Subcutaneous adipose tissue (tissue), 4 donors: ENCODE measurements around the gene HMG20B. TPM values are rescaled to one million over a fixed set of nuclear protein-coding genes. Genes with fewer than 3 reads are reported as not detected.

Experiments used
- total RNA-seq, 4 donors: library from RNA; depleted of rRNA; stranded (reverse); fragments of >200 nt; gene quantifications; one replicate each; pipeline ENCODE4 v1.1.0, GENCODE V29; 2016
- TF ChIP-seq, protein P1 (sequence below): fragments of 450-650 bp; IDR thresholded peaks from one replicate; pipeline ENCODE4 v1.5.1; 2016; ENCODE audit warnings: low read depth, mild to moderate bottlenecking, control low read depth, antibody characterized with exemption, moderate library complexity

Gene HMG20B
- total RNA-seq, 4 donors from 2014 or later = 51.4 to 124 (median 102) TPM

DNA sequence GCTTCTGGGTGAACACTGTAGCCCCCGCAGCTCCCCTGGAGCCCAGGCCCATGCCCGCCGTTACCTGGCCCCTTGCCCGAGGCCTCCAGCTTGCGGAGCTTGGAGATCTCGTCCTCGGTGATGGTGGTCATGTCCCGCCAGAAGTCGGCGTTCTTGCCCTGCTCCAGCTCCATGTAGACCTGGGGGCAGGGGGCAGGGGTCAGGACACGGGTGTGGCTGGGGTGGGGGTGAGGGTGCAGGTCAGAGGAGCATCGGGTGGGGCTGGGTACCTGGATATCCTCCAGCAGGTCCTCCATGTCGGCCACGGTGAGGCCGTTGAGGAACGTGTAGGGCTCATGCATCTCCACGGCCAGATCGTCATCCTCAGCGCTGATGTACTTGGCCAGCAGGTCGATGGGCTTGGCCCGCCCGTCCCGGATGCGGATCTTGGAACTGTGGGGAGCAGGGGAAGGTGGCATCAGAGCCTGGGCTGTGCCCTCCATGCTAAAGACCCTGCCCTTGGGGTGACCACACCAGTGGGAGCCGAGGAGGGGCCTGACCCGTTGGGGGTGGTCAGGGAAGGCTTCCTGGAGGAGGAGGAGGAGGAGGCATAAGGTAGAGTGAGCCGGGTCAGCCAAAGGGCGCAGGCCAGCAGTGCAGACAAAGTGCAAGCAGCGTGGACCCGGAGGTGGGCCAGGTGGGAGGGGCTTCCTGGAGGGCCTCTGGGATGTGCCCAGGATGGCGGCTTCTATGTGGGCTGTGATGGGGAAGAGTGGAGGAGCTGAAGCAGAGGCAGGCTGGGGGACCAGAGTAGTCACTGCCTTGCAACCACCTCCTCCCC is 46.3 kb downstream of the HMG20B start:
- TF ChIP-seq, protein P1, sequence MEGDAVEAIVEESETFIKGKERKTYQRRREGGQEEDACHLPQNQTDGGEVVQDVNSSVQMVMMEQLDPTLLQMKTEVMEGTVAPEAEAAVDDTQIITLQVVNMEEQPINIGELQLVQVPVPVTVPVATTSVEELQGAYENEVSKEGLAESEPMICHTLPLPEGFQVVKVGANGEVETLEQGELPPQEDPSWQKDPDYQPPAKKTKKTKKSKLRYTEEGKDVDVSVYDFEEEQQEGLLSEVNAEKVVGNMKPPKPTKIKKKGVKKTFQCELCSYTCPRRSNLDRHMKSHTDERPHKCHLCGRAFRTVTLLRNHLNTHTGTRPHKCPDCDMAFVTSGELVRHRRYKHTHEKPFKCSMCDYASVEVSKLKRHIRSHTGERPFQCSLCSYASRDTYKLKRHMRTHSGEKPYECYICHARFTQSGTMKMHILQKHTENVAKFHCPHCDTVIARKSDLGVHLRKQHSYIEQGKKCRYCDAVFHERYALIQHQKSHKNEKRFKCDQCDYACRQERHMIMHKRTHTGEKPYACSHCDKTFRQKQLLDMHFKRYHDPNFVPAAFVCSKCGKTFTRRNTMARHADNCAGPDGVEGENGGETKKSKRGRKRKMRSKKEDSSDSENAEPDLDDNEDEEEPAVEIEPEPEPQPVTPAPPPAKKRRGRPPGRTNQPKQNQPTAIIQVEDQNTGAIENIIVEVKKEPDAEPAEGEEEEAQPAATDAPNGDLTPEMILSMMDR = no peak

DNA sequence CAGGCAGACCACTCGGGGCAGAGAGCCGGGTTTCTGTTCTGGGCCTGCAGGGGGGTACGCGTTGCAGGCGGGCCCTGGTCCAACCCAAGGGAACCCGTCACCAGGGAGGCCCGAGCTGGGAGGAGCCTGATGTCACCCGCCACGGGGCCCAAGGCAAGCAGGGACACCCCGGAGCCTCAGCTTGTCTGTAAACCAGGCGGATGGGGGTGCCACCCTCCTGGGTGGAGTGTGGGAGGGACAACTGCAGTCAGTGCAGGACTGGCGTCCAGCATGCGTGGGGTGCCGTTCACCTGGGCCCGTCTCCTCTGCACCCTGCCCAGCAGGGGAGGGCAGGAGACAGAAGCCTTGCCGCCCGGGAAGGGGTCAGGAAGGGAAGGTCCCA is 46.9 kb downstream of the HMG20B start:
- TF ChIP-seq, protein P1 = no peak

DNA sequence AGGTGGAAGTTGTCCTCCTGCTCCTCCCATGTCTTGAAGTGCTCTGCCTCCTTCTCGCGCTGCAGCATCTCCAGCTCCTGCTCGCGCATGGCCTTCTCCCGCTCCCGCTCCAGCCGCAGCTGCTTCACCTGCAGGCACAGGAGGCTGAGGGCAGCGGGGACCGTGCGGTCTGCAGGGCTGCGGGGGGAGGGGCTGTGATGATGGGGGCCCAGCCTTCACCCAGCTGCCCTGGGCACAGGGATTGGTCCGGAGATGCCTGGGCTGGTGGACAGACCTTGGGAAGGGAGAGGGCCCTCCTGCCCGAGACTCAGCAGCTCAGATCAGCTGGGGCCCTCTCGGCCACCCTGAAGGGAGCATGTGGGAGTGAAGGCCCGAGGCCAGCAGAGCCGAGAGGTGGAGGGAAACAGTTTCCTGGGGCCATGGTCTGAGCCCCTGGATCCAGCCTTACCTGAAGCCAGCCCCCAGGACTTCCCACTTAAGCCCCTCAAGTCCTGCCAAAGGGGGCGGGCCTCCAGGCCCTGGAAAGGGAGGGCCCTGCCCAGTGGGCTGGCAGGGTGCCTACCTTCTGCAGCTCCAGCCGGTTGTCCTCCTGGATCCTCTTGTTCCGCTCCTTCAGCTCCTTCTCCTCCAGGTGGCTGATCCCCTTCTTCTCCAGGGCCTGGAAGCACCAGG is 47.5 kb downstream of the HMG20B start:
- TF ChIP-seq, protein P1 = no peak

DNA sequence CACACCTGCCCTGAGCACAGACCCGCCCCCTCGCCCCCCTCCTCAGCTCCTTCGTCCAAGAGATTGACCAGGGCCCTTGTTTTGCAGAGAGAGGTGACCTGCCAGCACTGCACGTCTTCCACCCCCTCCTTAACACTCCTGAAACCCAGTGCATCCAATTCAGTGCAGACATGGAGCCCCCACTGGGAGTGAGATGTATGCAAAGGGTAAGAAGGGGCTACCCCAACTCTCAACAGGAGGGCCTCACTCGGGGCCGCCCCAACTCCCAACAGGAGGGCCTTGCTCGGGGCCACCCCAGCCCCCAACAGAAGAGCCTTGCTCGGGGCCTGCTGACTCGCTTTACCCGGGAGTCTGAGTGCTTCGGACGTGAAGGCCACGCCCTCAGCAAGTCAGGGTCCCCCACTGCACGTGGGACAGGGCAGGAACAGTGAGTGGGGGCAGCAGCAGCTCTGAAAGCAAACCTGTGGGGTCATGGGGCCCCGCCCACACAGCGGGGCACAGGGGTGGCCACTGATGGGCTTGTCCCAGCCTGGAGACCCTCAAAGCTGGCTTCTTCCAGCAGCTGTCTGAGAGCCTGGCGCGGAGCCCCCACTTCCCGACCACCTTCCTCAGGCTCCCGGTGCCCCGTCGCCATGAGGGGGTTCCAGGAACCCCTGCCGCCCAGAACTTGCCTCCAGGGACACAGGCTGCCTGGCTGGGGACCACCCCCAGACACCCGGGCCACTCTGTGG is 48.2 kb downstream of the HMG20B start:
- TF ChIP-seq, protein P1 = no peak

DNA sequence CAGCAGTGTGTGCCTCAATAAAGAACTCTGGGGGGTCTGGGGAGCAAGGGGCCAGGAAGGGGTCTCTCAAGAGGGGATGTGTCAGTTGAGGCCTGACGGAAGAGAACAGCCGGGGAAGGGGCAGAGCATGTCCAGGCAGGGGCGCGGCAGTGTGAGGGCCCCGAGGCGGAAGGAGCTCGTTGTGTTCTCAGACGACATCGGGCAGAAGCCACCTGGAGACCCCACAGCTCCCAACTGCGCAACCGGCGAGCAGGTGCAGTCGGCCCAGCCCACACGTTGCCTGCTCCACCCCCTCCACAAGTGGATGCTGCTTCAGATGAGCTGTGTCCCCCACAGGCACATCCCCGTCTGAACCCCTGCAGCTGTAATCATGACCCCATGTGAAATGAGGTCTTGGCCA is 48.9 kb downstream of the HMG20B start:
- TF ChIP-seq, protein P1 = no peak

DNA sequence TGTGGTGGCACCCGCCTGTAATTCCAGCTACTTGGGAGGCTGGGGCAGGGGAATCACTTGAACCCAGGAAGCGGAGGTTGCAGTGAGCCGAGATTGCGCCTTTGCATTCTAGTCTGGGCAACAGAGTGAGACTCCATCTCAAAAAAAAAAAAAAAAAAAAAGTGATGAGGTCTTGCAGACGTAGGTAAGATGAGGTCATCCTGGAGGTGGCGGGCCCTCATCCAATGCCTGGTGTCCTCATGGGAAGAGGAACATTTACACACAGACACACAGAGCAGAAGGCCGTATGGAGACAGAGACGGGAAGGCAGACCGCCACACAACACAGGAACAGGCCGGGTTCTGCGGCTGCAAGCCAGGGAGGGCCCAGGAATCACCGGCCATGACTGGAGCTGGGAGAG is 49.5 kb downstream of the HMG20B start:
- TF ChIP-seq, protein P1 = no peak

DNA sequence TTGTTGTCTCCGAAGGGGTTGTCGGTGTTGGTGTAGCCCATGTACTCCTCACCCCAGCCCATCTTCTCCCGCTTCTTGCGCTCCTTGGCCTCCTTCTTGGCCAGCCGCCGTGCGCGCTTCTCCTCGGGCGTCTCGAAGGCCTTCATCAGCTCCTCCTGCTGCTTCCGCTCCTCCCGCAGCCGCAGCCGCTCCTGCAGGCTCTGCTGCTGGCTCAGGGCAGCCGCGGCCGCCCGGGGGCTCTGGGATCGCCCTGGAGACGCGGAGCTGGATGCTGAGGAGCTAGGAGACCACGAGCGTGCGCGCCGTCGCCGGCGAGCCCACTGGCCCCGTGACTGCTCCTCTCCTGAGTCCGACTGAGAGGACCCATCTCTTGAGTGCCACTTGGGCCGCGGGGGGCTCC is 51.0 kb downstream of the HMG20B start:
- TF ChIP-seq, protein P1 = no peak
